ENCODE measurements around the gene BMAL1. TPM values are rescaled to one million over a fixed set of nuclear protein-coding genes. Genes with fewer than 3 reads are reported as not detected.

The BMAL1 gene
- total RNA-seq, 1 experiment from 2014 or later: 10.9 TPM

DNA sequence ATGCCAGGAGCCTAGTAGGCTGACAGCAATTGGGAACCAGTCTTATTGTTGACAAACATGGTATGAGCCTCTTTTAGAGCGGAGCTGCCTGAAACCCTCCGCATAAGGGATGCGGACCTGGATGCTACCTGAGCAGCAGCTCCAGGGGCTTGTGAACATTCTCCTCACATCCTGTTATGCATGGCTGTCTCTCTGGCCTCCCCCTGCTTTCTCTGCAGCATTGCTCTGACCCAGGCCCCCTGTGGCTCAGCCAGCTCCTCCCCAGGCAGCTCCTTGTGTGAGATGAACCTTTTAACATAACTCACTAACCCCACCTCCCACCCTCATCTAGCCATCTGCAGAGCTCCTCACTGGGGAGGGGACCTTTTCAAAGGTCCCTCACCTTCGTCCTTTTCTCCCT, 6.0 kb downstream of the BMAL1 start:
- H3K27ac ChIP-seq (ENCODE audit: low read length): no peak overlapping the region
- H3K9me3 ChIP-seq (ENCODE audit: low read length): no peaks in the 10 kb centered on the region
- no peak for DNase-seq
- TF ChIP-seq EZH2 (IDR thresholded peaks at IDR 0.05; ENCODE audit: low read length, unreplicated experiment) (no peak), EZH2phosphoT487 (IDR thresholded peaks at IDR 0.05; ENCODE audit: borderline replicate concordance, low read length) (no peak)
- TF ChIP-seq, protein P1, sequence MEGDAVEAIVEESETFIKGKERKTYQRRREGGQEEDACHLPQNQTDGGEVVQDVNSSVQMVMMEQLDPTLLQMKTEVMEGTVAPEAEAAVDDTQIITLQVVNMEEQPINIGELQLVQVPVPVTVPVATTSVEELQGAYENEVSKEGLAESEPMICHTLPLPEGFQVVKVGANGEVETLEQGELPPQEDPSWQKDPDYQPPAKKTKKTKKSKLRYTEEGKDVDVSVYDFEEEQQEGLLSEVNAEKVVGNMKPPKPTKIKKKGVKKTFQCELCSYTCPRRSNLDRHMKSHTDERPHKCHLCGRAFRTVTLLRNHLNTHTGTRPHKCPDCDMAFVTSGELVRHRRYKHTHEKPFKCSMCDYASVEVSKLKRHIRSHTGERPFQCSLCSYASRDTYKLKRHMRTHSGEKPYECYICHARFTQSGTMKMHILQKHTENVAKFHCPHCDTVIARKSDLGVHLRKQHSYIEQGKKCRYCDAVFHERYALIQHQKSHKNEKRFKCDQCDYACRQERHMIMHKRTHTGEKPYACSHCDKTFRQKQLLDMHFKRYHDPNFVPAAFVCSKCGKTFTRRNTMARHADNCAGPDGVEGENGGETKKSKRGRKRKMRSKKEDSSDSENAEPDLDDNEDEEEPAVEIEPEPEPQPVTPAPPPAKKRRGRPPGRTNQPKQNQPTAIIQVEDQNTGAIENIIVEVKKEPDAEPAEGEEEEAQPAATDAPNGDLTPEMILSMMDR (conservative IDR thresholded peaks at IDR 0.05; ENCODE audit: low read depth, low read length): no peak
- ChIA-PET POLR2A (ENCODE audit: unreplicated experiment) (no interaction called here), CTCF (no interaction called here)
- ATAC-seq: no peak
- peaks cover 1% of the 10 kb centered on the region; the same call in 1 of the 2 replicates for H4K20me1 ChIP-seq (ENCODE audit: low read length)
- no TSS peak for BruUV-seq (replicated peaks)
- H2AFZ ChIP-seq (ENCODE audit: low read length): no peak overlapping the region
- no peaks in the 10 kb centered on the region for H3K36me3 ChIP-seq (ENCODE audit: low read depth, low read length)
- H3K4me1 ChIP-seq (ENCODE audit: insufficient read depth, low read length): peaks cover 18% of the 10 kb centered on the region
- H3K27me3 ChIP-seq (ENCODE audit: low read length): no peaks in the 10 kb centered on the region
- no peaks in the 10 kb centered on the region for H3F3A ChIP-seq (ENCODE audit: low read length, unreplicated experiment)
- H3K9me2 ChIP-seq (replicated peaks; ENCODE audit: low read length): no peaks in the 10 kb centered on the region
- no peak overlapping the region for H3K4me2 ChIP-seq (ENCODE audit: low read length)
- intact Hi-C loops (cut with micrococcal nuclease): no loop called here
- no peak overlapping the region for H3K9ac ChIP-seq (ENCODE audit: low read length)
- no peak overlapping the region for H3K4me3 ChIP-seq (ENCODE audit: low read length)
- peaks cover 5% of the 10 kb centered on the region; the same call in 1 of the 2 replicates for H3K79me2 ChIP-seq (ENCODE audit: low read length)

DNA sequence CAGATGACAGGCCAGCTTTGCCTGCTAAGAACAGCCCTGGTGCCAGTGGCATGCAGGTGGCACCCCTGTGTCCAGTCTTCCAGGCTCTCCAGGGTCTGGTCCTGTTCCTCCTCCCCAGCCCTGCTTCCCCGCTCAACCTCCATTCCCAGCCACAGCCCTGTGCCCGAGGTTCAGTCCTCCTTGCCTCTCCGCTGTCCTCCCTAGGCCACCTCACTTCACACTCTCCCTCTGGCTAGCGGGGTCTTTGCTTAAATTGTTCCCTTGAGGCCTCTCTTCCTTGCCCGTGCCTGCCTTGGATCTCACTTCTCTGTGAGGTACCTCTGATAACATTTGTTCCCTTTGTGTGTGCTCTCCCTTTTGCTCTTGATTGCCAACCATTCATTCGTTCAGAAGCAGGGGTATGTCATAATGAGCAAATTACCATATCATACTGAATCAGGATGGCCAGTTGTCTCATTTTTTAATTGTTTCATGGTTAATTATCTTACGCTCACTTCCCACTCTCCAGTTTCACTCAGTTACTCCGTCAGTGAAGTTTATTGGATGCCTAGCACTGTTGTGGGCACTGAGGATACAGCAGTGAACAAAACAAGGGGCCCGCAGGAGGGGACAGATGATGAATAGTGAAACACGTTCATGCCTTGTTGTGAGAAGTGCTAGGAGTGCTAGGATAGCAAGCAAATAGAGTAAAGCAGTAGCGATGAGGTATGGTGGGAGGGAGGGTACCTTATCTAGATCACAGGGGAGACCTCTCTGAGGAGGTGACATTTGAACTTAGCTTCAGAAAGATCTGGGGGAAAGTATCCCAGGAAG, 7.4 kb downstream of the BMAL1 start:
- Histone ChIP-seq H3K9me3 (ENCODE audit: low read length) (no peaks in the 10 kb centered on the region), H2AFZ (ENCODE audit: low read length) (no peak overlapping the region), H3K27ac (ENCODE audit: low read length) (no peak overlapping the region), H3K9ac (ENCODE audit: low read length) (no peak overlapping the region), H3K4me3 (ENCODE audit: low read length) (no peak overlapping the region), H3K4me2 (ENCODE audit: low read length) (no peak overlapping the region), H3K79me2 (ENCODE audit: low read length) (no peaks in the 10 kb centered on the region; the same call in 1 of the 2 replicates), H3F3A (ENCODE audit: low read length, unreplicated experiment) (no peaks in the 10 kb centered on the region), H3K9me2 (replicated peaks; ENCODE audit: low read length) (no peaks in the 10 kb centered on the region), H4K20me1 (ENCODE audit: low read length) (peaks cover 5% of the 10 kb centered on the region; the same call in 1 of the 2 replicates), H3K4me1 (ENCODE audit: insufficient read depth, low read length) (peaks cover 22% of the 10 kb centered on the region), H3K27me3 (ENCODE audit: low read length) (no peaks in the 10 kb centered on the region), H3K36me3 (ENCODE audit: low read depth, low read length) (no peaks in the 10 kb centered on the region)
- POLR2A ChIA-PET (ENCODE audit: unreplicated experiment): no interaction called here
- TF ChIP-seq EZH2 (IDR thresholded peaks at IDR 0.05; ENCODE audit: low read length, unreplicated experiment): no peak
- no peak for TF ChIP-seq EZH2phosphoT487 (IDR thresholded peaks at IDR 0.05; ENCODE audit: borderline replicate concordance, low read length)
- TF ChIP-seq, protein P1 (conservative IDR thresholded peaks at IDR 0.05; ENCODE audit: low read depth, low read length): no peak
- ATAC-seq: no peak
- DNase-seq: no peak
- no TSS peak for BruUV-seq (replicated peaks)
- CTCF ChIA-PET: no interaction called here
- intact Hi-C loops (cut with micrococcal nuclease): no loop called here

DNA sequence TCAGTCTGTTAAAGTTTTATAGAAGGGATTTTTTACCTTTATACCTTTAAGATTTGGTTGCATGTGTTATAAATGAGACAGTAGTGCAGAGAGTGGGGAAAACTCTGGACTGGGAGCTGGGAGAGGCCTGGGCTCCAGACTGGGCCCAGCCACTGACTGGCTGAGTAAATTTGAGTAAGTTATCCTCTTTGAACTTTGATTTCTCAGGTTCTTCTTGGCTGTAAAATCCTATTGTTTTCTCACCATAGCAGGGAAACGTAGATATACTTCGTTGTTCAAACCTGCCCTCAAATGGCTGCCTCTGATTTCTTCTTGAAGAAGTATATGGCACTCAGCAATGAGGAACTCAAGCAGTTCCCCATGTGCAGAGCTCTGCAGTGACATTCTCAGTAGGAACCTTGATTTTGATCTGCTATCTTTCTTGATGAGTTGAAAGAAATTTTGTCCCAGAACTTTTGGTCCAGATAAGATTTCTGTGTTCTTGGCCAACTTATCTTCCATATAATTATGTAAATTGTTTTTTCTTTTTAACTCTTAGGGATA, 8.8 kb downstream of the BMAL1 start:
- Histone ChIP-seq H3K4me3 (ENCODE audit: low read length) (no peak overlapping the region), H3K79me2 (ENCODE audit: low read length) (no peaks in the 10 kb centered on the region; the same call in 1 of the 2 replicates), H3K9ac (ENCODE audit: low read length) (no peak overlapping the region), H4K20me1 (ENCODE audit: low read length) (peaks cover 5% of the 10 kb centered on the region; the same call in 1 of the 2 replicates), H3K4me1 (ENCODE audit: insufficient read depth, low read length) (peaks cover 22% of the 10 kb centered on the region), H3F3A (ENCODE audit: low read length, unreplicated experiment) (no peaks in the 10 kb centered on the region), H3K9me2 (replicated peaks; ENCODE audit: low read length) (no peaks in the 10 kb centered on the region), H3K9me3 (ENCODE audit: low read length) (no peaks in the 10 kb centered on the region), H2AFZ (ENCODE audit: low read length) (no peak overlapping the region), H3K36me3 (ENCODE audit: low read depth, low read length) (no peaks in the 10 kb centered on the region), H3K4me2 (ENCODE audit: low read length) (no peak overlapping the region), H3K27ac (ENCODE audit: low read length) (no peak overlapping the region), H3K27me3 (ENCODE audit: low read length) (no peaks in the 10 kb centered on the region)
- BruUV-seq (replicated peaks): no TSS peak
- DNase-seq (no peak), ATAC-seq (no peak)
- POLR2A ChIA-PET (ENCODE audit: unreplicated experiment): no interaction called here
- TF ChIP-seq EZH2 (IDR thresholded peaks at IDR 0.05; ENCODE audit: low read length, unreplicated experiment) (no peak), EZH2phosphoT487 (IDR thresholded peaks at IDR 0.05; ENCODE audit: borderline replicate concordance, low read length) (no peak)
- TF ChIP-seq, protein P1 (conservative IDR thresholded peaks at IDR 0.05; ENCODE audit: low read depth, low read length): no peak
- CTCF ChIA-PET: no interaction called here
- intact Hi-C loops (cut with micrococcal nuclease): no loop called here
